Measurements from ENCODE around the gene IDI1.

The IDI1 gene

DNA sequence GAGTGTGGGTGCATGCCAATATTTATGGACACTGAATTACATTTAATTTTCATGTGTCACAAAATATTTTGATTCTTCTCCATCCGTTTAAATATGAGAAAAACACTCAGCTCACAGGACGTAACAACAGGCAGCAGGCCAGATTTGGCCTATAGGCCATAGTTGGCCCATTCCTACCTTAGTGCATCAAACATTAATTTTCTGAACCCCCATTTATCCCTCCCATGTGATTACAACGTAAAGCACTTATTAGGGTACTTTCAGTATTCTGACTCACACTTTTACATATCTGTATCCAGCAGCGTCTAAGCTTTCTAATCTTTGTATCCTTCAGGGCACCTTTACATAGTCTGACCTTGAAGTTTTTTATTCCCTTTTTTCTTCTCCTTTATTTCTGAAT, 4.0 kb downstream of the IDI1 start:
- H3K27ac ChIP-seq (ENCODE audit: low read depth, low read length), result peak overlapping the region; percentile 78
- H3K9me2 ChIP-seq (replicated peaks; ENCODE audit: insufficient read depth, low read length), result no peaks in the 10 kb centered on the region
- peaks cover 76% of the 10 kb centered on the region for H3F3A ChIP-seq (ENCODE audit: insufficient read depth)
- H3K36me3 ChIP-seq (ENCODE audit: low read length), result peaks cover 46% of the 10 kb centered on the region
- peak overlapping the region; percentile 47 for H3K9ac ChIP-seq (ENCODE audit: low read length)
- H3K9me3 ChIP-seq (ENCODE audit: insufficient read depth, low read length), result no peaks in the 10 kb centered on the region
- H3K4me3 ChIP-seq (ENCODE audit: insufficient read depth, low read length, poor library complexity, severe bottlenecking), result peak overlapping the region; percentile 31
- H3K79me2 ChIP-seq (ENCODE audit: insufficient read depth, low read length), result peaks cover 49% of the 10 kb centered on the region
- no peak for TF ChIP-seq EZH2phosphoT487 (conservative IDR thresholded peaks at IDR 0.05; ENCODE audit: low read length)
- TF ChIP-seq, protein P1, sequence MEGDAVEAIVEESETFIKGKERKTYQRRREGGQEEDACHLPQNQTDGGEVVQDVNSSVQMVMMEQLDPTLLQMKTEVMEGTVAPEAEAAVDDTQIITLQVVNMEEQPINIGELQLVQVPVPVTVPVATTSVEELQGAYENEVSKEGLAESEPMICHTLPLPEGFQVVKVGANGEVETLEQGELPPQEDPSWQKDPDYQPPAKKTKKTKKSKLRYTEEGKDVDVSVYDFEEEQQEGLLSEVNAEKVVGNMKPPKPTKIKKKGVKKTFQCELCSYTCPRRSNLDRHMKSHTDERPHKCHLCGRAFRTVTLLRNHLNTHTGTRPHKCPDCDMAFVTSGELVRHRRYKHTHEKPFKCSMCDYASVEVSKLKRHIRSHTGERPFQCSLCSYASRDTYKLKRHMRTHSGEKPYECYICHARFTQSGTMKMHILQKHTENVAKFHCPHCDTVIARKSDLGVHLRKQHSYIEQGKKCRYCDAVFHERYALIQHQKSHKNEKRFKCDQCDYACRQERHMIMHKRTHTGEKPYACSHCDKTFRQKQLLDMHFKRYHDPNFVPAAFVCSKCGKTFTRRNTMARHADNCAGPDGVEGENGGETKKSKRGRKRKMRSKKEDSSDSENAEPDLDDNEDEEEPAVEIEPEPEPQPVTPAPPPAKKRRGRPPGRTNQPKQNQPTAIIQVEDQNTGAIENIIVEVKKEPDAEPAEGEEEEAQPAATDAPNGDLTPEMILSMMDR (IDR thresholded peaks at IDR 0.05; ENCODE audit: insufficient read depth, low read length, poor library complexity, severe bottlenecking), result no peak
- peak overlapping the region; percentile 61 for H3K4me2 ChIP-seq (ENCODE audit: low read depth, low read length, poor library complexity, severe bottlenecking)
- H4K20me1 ChIP-seq (ENCODE audit: low read depth, low read length), result peaks cover 12% of the 10 kb centered on the region
- H2AFZ ChIP-seq (ENCODE audit: low read depth, low read length, severe bottlenecking), result no peak overlapping the region
- H3K27me3 ChIP-seq (ENCODE audit: low read length), result no peaks in the 10 kb centered on the region

DNA sequence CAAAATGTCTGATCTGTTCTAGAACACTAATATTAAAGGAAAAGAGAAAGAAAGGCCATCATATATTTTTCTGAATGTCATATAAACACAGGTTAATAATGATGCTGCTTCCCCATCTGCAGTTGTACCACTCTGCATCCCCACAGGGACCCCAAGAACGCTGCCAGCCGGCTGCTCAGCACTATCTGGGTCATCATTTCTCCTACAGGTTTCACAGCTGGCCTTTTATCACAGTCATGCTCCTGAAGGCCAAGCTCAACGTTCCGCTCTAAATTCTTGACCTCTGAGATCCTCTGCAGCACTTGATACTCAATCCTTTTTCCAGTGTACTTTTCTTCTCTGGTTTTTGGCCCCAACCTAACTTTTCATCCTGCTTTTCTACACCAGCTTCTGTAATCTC, 4.8 kb downstream of the IDI1 start:
- Histone ChIP-seq H3K9me3 (ENCODE audit: insufficient read depth, low read length) (no peaks in the 10 kb centered on the region), H3K27ac (ENCODE audit: low read depth, low read length) (peak overlapping the region; percentile 78), H3K36me3 (ENCODE audit: low read length) (peaks cover 52% of the 10 kb centered on the region), H3K27me3 (ENCODE audit: low read length) (no peaks in the 10 kb centered on the region), H3K9ac (ENCODE audit: low read length) (peak overlapping the region; percentile 47), H3K79me2 (ENCODE audit: insufficient read depth, low read length) (peaks cover 46% of the 10 kb centered on the region), H3K4me2 (ENCODE audit: low read depth, low read length, poor library complexity, severe bottlenecking) (peak overlapping the region; percentile 61), H4K20me1 (ENCODE audit: low read depth, low read length) (peaks cover 12% of the 10 kb centered on the region), H2AFZ (ENCODE audit: low read depth, low read length, severe bottlenecking) (no peak overlapping the region), H3K4me3 (ENCODE audit: insufficient read depth, low read length, poor library complexity, severe bottlenecking) (peak overlapping the region; percentile 31), H3F3A (ENCODE audit: insufficient read depth) (peaks cover 78% of the 10 kb centered on the region), H3K9me2 (replicated peaks; ENCODE audit: insufficient read depth, low read length) (no peaks in the 10 kb centered on the region)
- no peak for TF ChIP-seq EZH2phosphoT487 (conservative IDR thresholded peaks at IDR 0.05; ENCODE audit: low read length)
- TF ChIP-seq, protein P1 (IDR thresholded peaks at IDR 0.05; ENCODE audit: insufficient read depth, low read length, poor library complexity, severe bottlenecking), result no peak

DNA sequence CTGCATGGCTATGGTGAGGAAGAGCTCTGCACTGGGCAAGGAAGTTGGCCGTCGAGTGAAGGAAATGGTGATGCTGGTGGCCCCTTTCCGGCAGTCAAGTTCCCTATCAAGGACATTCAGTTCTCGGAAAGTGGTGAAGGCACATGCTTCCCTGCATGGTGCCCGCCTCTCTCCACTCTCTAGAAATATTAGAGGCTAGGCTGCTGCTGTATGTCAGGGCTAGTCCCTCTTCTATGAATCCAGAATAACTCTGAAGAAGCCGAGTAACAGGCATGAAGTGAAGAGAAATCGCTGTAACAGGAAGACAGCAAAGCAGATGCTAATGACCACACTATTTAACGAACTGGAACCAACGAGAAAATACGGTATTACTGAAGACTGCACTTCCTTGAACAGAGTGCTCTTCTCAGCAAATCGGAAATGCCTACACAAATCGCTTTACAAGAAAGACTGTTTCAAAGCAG, 5.4 kb downstream of the IDI1 start:
- peaks cover 52% of the 10 kb centered on the region for H3K36me3 ChIP-seq (ENCODE audit: low read length)
- peaks cover 45% of the 10 kb centered on the region for H3K79me2 ChIP-seq (ENCODE audit: insufficient read depth, low read length)
- no peaks in the 10 kb centered on the region for H3K9me3 ChIP-seq (ENCODE audit: insufficient read depth, low read length)
- H3F3A ChIP-seq (ENCODE audit: insufficient read depth), result peaks cover 79% of the 10 kb centered on the region
- H3K4me3 ChIP-seq (ENCODE audit: insufficient read depth, low read length, poor library complexity, severe bottlenecking), result peak overlapping the region; percentile 31
- peak overlapping the region; percentile 78 for H3K27ac ChIP-seq (ENCODE audit: low read depth, low read length)
- no peaks in the 10 kb centered on the region for H3K9me2 ChIP-seq (replicated peaks; ENCODE audit: insufficient read depth, low read length)
- H3K4me2 ChIP-seq (ENCODE audit: low read depth, low read length, poor library complexity, severe bottlenecking), result peak overlapping the region; percentile 61
- no peak overlapping the region for H2AFZ ChIP-seq (ENCODE audit: low read depth, low read length, severe bottlenecking)
- no peaks in the 10 kb centered on the region for H3K27me3 ChIP-seq (ENCODE audit: low read length)
- H4K20me1 ChIP-seq (ENCODE audit: low read depth, low read length), result peaks cover 12% of the 10 kb centered on the region
- H3K9ac ChIP-seq (ENCODE audit: low read length), result peak overlapping the region; percentile 47
- TF ChIP-seq, protein P1 (IDR thresholded peaks at IDR 0.05; ENCODE audit: insufficient read depth, low read length, poor library complexity, severe bottlenecking), result no peak
- no peak for TF ChIP-seq EZH2phosphoT487 (conservative IDR thresholded peaks at IDR 0.05; ENCODE audit: low read length)

Data from SU-DHL-6 (cell line).